GM12864 (cell line): Measurements from ENCODE around the gene AJAP1.

ENCODE experiments used
- DNase-seq: peaks from one replicate; pipeline ENCODE4 v3.0.0-alpha.2; 2011; ENCODE audit warnings: low read depth
- H3K4me3 ChIP-seq: 2 replicates; pipeline ENCODE4 v1.5.1; 2011; ENCODE audit warnings: mild to moderate bottlenecking, low read depth, low read length, control low read depth
- TF ChIP-seq, protein P1 (sequence below): IDR thresholded peaks from 2 replicates; pipeline ENCODE4 v1.5.1; 2011; ENCODE audit warnings: low read depth, mild to moderate bottlenecking, moderate library complexity, low read length, control low read depth, inconsistent platforms; ENCODE audit errors: missing control alignments

AJAP1 gene

GRCh38 chr1:4736254-4736653 is 81.8 kb downstream of the AJAP1 start:
- no peak overlapping the region for H3K4me3 ChIP-seq
- DNase-seq = no peak
- TF ChIP-seq, protein P1, sequence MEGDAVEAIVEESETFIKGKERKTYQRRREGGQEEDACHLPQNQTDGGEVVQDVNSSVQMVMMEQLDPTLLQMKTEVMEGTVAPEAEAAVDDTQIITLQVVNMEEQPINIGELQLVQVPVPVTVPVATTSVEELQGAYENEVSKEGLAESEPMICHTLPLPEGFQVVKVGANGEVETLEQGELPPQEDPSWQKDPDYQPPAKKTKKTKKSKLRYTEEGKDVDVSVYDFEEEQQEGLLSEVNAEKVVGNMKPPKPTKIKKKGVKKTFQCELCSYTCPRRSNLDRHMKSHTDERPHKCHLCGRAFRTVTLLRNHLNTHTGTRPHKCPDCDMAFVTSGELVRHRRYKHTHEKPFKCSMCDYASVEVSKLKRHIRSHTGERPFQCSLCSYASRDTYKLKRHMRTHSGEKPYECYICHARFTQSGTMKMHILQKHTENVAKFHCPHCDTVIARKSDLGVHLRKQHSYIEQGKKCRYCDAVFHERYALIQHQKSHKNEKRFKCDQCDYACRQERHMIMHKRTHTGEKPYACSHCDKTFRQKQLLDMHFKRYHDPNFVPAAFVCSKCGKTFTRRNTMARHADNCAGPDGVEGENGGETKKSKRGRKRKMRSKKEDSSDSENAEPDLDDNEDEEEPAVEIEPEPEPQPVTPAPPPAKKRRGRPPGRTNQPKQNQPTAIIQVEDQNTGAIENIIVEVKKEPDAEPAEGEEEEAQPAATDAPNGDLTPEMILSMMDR = no peak

- TF ChIP-seq, protein P1 = no peak
- DNase-seq = no peak
- no peak overlapping the region for H3K4me3 ChIP-seq
Measured at GRCh38 chr1:4741876-4742423, 87.5 kb downstream of the AJAP1 start.

GRCh38 chr1:4743978-4744750 is 89.8 kb downstream of the AJAP1 start:
- TF ChIP-seq, protein P1 = no peak
- DNase-seq = no peak
- H3K4me3 ChIP-seq = no peak overlapping the region

GRCh38 chr1:4745560-4745959 is 91.2 kb downstream of the AJAP1 start:
- no peak for DNase-seq
- H3K4me3 ChIP-seq = no peak overlapping the region
- TF ChIP-seq, protein P1 = no peak

GRCh38 chr1:4749406-4749805 is 95.0 kb downstream of the AJAP1 start:
- TF ChIP-seq, protein P1 = no peak
- no peak overlapping the region for H3K4me3 ChIP-seq
- DNase-seq = no peak

DNA sequence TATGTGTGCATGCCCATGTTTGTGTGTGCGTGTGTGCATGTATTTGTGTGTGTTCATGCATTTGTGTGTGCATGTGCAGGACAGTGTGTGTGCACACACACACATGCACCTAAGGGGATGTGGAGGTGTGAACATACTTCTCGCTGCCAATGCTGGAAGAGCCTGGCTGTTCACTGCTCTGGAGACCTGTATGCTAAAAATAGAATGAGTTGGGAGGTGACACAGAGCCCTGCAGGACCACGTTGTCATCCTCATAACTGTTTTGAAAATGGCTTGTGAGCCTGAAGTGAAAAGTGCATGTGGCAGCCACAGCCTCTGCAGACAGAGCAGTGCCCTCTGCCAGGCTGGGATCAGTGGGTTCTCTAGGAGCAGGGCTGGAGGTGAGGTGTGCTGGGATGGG is 95.8 kb downstream of the AJAP1 start:
- H3K4me3 ChIP-seq = no peak overlapping the region
- DNase-seq = no peak
- TF ChIP-seq, protein P1 = no peak

DNA sequence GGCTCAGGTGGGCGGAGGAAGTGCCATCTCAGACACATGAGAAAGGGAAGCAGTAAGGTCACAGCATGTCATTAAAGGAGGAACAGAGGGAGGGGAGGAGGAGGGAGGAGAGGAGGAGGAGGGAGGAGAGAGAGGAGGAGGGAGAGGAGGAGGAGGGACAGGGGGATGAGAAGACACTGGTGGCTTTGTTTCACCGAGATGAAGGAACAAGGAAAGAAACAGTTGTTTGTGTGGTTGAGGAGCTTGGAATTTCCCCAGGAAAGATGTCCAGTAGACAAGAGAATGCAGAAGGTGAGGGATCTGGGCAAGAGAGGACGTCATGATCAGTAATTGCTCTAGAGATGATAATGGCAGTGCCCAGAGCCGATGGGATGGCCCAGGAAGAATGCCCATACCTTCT is 97.7 kb downstream of the AJAP1 start:
- TF ChIP-seq, protein P1 = no peak
- H3K4me3 ChIP-seq = no peak overlapping the region
- DNase-seq = no peak
